ENCODE measurements around the gene SOX5.

DNA sequence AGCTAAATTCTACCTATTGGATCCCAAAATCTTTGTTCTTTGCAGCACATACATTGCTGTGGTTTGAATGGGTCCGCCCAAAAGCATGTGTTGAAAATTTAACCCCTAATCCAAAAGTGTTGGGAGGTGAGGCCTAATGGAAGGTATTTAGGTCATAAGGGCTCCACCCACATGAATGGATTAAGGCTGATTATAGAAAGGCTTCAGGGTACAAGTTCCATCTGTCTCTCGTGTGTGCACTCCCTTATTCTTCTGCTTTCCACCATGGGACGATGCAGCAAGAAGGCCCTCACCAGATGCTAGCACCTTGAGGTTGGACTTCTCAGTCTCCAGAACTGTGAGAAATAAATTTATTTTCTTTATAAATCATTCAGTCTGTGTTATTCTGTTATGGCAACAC is 190.9 kb downstream of the SOX5 start:
- TF ChIP-seq CTCF (IDR thresholded peaks at IDR 0.05) (no peak), EZH2 (IDR thresholded peaks at IDR 0.05; ENCODE audit: borderline replicate concordance, insufficient read depth, low read depth, low read length, poor library complexity, severe bottlenecking) (no peak)

Measured in B cell (primary cell).